Chondrocyte (in vitro differentiated cells): ENCODE measurements around the gene PTGIS. TPM values are rescaled to one million over a fixed set of nuclear protein-coding genes. Genes with fewer than 3 reads are reported as not detected.

Source experiments
- DNase-seq: peaks from one replicate; pipeline ENCODE4 v3.0.0; 2021; ENCODE audit warnings: mixed read lengths, low spot score
- H3K27ac Mint-ChIP-seq: one replicate; pipeline ENCODE4 v1.8.0; 2021; ENCODE audit warnings: mild to moderate bottlenecking, moderate library complexity, mixed read lengths; ENCODE audit not compliant: unreplicated experiment
- H3K27me3 Mint-ChIP-seq: 2 replicates; pipeline ENCODE4 v1.8.0; 2021; ENCODE audit warnings: low read depth, mixed read lengths
- H3K36me3 Mint-ChIP-seq: 2 replicates; pipeline ENCODE4 v1.8.0; 2021; ENCODE audit warnings: low read depth, mixed read lengths
- H3K4me1 Mint-ChIP-seq: 2 replicates; pipeline ENCODE4 v1.8.0; 2021; ENCODE audit warnings: low read depth, mild to moderate bottlenecking, mixed read lengths
- H3K4me3 Mint-ChIP-seq: one replicate; pipeline ENCODE4 v1.8.0; 2021; ENCODE audit warnings: mild to moderate bottlenecking, moderate library complexity, mixed read lengths; ENCODE audit not compliant: unreplicated experiment
- H3K9me3 Mint-ChIP-seq: 2 replicates; pipeline ENCODE4 v1.8.0; 2021; ENCODE audit warnings: low read depth, mixed read lengths
- total RNA-seq: library from RNA; stranded (reverse); gene quantifications from 3 replicates; pipeline ENCODE4 v1.2.1, GENCODE V29; 2021
- TF ChIP-seq, protein P1 (sequence below): fragments of 200-600 bp; sonication (generic); IDR thresholded peaks from 2 replicates; pipeline ENCODE4 v1.5.0; 2021; ENCODE audit warnings: antibody characterized with exemption, mild to moderate bottlenecking, moderate library complexity

PTGIS gene
- total RNA-seq, 1 donor from 2014 or later, result 91.5 TPM

DNA sequence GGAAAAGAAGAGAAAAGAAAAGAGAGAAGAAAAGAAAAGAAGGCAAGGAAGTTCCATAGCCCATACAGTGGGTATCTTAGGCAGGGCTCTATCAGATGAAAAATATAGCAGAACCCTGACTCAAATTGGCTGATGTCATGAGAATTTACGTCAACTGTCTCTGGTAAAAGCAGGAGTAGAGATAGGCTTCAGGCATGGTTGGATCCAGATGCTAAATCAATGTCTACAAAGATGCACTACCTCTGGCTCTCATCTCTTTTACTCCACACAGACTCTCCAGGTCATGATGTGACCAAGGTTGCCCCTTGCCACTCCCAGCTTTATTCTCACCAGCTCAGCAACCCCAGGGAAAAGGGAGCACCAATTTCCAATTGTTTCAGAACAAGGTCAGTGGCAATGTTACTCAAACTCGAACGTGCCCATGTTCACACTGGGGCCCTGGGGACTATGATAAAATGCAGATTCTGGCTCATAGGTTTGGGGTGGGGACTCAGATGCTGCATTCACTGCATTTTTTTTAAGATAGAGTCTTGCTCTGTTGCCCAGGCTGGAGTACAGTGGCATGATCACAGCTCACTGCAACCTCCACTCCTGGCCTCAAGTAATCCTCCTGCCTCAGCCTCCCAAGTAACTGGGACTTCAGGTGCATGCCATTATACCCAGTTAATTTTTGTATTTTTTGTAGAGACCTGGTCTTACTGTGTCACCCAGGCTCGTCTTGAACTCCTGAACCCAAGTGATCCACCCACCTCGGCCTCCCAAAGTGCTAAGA lies 33.4 kb upstream of the PTGIS start:
- Mint-ChIP-seq H3K4me1 (peaks cover 29% of the 10 kb centered on the region), H3K27me3 (no peaks in the 10 kb centered on the region), H3K27ac (no peak overlapping the region), H3K9me3 (no peaks in the 10 kb centered on the region), H3K36me3 (no peaks in the 10 kb centered on the region), H3K4me3 (no peak overlapping the region)
- no peak for DNase-seq
- TF ChIP-seq, protein P1, sequence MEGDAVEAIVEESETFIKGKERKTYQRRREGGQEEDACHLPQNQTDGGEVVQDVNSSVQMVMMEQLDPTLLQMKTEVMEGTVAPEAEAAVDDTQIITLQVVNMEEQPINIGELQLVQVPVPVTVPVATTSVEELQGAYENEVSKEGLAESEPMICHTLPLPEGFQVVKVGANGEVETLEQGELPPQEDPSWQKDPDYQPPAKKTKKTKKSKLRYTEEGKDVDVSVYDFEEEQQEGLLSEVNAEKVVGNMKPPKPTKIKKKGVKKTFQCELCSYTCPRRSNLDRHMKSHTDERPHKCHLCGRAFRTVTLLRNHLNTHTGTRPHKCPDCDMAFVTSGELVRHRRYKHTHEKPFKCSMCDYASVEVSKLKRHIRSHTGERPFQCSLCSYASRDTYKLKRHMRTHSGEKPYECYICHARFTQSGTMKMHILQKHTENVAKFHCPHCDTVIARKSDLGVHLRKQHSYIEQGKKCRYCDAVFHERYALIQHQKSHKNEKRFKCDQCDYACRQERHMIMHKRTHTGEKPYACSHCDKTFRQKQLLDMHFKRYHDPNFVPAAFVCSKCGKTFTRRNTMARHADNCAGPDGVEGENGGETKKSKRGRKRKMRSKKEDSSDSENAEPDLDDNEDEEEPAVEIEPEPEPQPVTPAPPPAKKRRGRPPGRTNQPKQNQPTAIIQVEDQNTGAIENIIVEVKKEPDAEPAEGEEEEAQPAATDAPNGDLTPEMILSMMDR, result no peak

DNA sequence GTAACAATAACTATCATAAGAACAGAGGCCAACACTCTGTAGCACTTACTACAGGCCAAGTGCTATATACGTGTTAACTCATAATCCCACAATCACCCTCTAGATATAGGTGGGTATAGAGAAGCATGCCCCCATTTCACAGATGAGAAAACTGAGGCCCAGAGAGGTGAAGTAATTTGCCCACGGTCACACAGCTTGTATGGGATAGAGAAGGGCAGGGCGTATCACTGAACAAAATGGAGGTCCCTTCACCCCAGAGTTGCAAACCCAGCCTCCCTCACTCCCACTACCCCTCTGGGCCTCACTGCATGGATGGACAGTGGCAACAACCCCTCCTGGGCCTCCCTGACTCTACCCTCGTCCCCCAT lies 31.8 kb upstream of the PTGIS start:
- H3K27ac Mint-ChIP-seq, result no peak overlapping the region
- DNase-seq, result no peak
- peaks cover 31% of the 10 kb centered on the region for H3K4me1 Mint-ChIP-seq
- H3K36me3 Mint-ChIP-seq, result no peaks in the 10 kb centered on the region
- H3K9me3 Mint-ChIP-seq, result no peaks in the 10 kb centered on the region
- H3K4me3 Mint-ChIP-seq, result no peak overlapping the region
- no peaks in the 10 kb centered on the region for H3K27me3 Mint-ChIP-seq
- TF ChIP-seq, protein P1, result no peak

DNA sequence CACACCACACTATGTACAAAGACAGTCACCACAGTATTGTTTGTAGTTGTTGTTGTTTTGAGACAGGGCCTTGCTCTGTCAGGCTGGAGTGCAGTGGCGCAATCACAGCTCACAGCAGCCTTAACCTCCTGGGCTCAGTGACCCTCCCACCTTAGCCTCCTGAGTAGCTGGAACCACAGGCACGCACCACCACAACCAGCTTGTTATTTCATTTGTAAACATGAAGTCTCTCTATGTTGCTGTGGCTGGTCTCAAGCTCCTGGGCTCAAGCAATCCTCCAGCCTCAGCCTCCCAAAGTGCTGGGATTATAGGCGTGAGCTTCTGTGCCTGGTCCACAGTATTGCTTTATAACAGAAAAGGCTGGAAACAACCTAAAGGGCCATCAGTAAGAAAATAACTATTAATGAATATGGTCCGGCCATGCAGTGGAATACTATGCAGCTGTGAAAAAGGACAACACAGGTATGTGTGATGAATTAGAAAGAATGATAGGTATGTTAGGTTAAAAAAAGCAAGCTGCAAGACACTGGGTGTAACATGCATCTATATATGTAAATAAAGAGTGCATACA lies 30.0 kb upstream of the PTGIS start:
- DNase-seq, result no peak
- H3K4me1 Mint-ChIP-seq, result peaks cover 37% of the 10 kb centered on the region
- TF ChIP-seq, protein P1, result no peak
- H3K9me3 Mint-ChIP-seq, result no peaks in the 10 kb centered on the region
- H3K27ac Mint-ChIP-seq, result no peak overlapping the region
- H3K4me3 Mint-ChIP-seq, result no peak overlapping the region
- H3K36me3 Mint-ChIP-seq, result no peaks in the 10 kb centered on the region
- no peaks in the 10 kb centered on the region for H3K27me3 Mint-ChIP-seq

DNA sequence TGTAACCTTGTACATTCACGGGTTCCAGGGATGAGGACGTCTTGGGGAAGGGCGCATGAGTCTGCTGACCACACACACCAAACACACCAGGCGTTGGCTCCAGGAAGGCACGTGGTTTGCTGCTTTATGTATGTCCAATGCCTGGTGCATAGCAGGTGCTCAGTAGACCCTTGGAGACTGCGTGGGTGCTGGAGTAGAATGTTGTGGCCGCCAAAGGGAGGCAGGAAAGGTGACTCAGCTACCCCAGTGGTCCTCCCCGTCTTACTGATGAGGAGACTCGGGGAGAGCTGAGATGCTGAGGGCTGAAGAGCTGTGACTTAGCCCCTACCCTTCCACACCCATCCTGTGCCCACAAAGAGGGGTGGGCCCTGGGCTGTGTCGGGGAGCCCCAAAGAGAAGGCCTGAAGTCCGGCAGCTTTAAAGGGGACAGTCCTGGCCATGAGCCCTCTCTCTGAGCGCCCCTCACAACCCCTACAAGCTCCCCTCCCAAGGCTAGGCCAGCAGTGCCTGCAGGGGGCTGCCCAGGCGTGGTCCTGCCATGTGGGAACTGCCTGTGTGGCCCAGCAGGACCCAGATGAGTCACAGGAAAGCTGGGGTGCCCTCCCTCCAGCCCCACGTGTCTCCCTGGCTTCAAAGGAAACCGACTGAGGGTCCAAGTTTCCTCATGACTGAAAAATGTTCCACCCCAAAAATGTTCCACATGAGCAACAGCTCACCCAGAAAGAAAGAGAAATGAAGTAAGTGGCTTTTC lies 28.0 kb upstream of the PTGIS start:
- TF ChIP-seq, protein P1, result no peak
- peaks cover 53% of the 10 kb centered on the region for H3K4me1 Mint-ChIP-seq
- H3K9me3 Mint-ChIP-seq, result no peaks in the 10 kb centered on the region
- DNase-seq, result no peak
- H3K27ac Mint-ChIP-seq, result peak overlapping the region; percentile 34
- no peaks in the 10 kb centered on the region for H3K36me3 Mint-ChIP-seq
- no peak overlapping the region for H3K4me3 Mint-ChIP-seq
- no peaks in the 10 kb centered on the region for H3K27me3 Mint-ChIP-seq

DNA sequence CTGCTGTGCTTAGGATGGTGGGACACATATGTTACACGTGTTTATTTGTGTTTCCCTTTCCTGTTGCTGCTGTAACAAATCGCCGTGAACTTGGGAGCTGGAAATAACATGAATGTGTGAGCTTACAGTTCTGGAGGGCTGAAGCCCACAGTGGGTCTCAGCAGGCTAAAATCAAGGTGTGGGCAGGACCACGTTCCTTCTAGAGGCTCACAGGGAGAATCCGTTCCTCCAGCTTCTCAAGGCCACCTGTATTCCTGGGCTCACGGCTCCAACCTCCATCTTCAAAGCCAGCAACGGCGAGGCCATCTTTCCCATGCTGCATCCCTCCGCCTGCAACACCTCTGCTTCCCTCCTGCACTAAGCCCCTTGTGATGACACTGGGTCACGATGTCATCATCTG lies 27.4 kb upstream of the PTGIS start:
- Mint-ChIP-seq H3K4me1 (peaks cover 60% of the 10 kb centered on the region), H3K27ac (no peak overlapping the region), H3K36me3 (no peaks in the 10 kb centered on the region), H3K9me3 (no peaks in the 10 kb centered on the region), H3K27me3 (no peaks in the 10 kb centered on the region), H3K4me3 (no peak overlapping the region)
- TF ChIP-seq, protein P1, result no peak
- no peak for DNase-seq
